IgD-negative memory B cell (primary cell): ENCODE results near the gene TRIM7. TPM values are rescaled to one million over a fixed set of nuclear protein-coding genes. Genes with fewer than 3 reads are reported as not detected.
"Not testable (repeated sequence)": the region's sequence is repeated elsewhere in the genome, so short reads cannot be mapped to it uniquely, and the experiment has no call there.

Source experiments
- H3K27ac Mint-ChIP-seq, 3 donors: one replicate each; pipeline ENCODE4 v1.8.0; 2020 to 2022; ENCODE audit warnings: mild to moderate bottlenecking in 3 of 3, mixed read lengths in 3 of 3, moderate library complexity in 1 of 3
- H3K27me3 Mint-ChIP-seq: one replicate; pipeline ENCODE4 v1.8.0; 2021; ENCODE audit warnings: mixed read lengths
- H3K36me3 Mint-ChIP-seq: one replicate; pipeline ENCODE4 v1.8.0; 2020; ENCODE audit warnings: mild to moderate bottlenecking, mixed read lengths
- H3K4me1 Mint-ChIP-seq, 3 donors: one replicate each; pipeline ENCODE4 v1.8.0; 2020 to 2022; ENCODE audit warnings: mixed read lengths in 3 of 3, mild to moderate bottlenecking in 1 of 3
- H3K4me3 Mint-ChIP-seq, 4 donors: one replicate each; pipeline ENCODE4 v1.8.0; 2020 to 2022; ENCODE audit warnings: mild to moderate bottlenecking in 4 of 4, mixed read lengths in 4 of 4, moderate library complexity in 3 of 4
- H3K9me3 Mint-ChIP-seq, 3 donors: one replicate each; pipeline ENCODE4 v1.8.0; 2020 to 2021; ENCODE audit warnings: mixed read lengths in 3 of 3, mild to moderate bottlenecking in 1 of 3
- polyA plus RNA-seq: library from polyadenylated mRNA; unstranded; fragments of 300-500 nt; fragmentation: Illumina TruSeq; gene quantifications from one replicate; pipeline ENCODE4 v1.2.3, GENCODE V29; 2021

TRIM7 gene
- polyA plus RNA-seq, 1 donor from 2014 or later: 0.71 TPM

GRCh38 chr5:181223058-181223728 lies 18.2 kb upstream of the TRIM7 start, which contains the start of gene TRIM41:
Gene TRIM41 (plus strand): TSS chr5:181223281. CDS start chr5:181224000, 719 bp downstream.
- Mint-ChIP-seq H3K27me3 (peaks cover 2% of the 10 kb centered on the region), H3K9me3 (peaks cover 0 to 6% (median 0%) of the 10 kb centered on the region in 3 donors), H3K4me1 (peaks cover 23 to 31% (median 31%) of the 10 kb centered on the region in 3 donors), H3K36me3 (peaks cover 3% of the 10 kb centered on the region), H3K4me3 (peak within 1 kb of the TSS; percentile 94 to 99 (median 96)), H3K27ac (peak within 1 kb of the TSS; percentile 99 to 100 (median 100))

GRCh38 chr5:181222630-181223057 lies 17.6 kb upstream of the TRIM7 start:
- Mint-ChIP-seq H3K27ac (peak overlapping the region; percentile 99 to 100 (median 100)), H3K27me3 (peaks cover 3% of the 10 kb centered on the region), H3K4me3 (peak overlapping the region; percentile 94 to 99 (median 96)), H3K9me3 (peaks cover 0 to 8% (median 0%) of the 10 kb centered on the region in 3 donors), H3K36me3 (peaks cover 3% of the 10 kb centered on the region), H3K4me1 (peaks cover 28 to 35% (median 33%) of the 10 kb centered on the region in 3 donors)

GRCh38 chr5:181221792-181222629 lies 17.0 kb upstream of the TRIM7 start:
- Mint-ChIP-seq H3K9me3 (peaks cover 0 to 8% (median 0%) of the 10 kb centered on the region in 3 donors), H3K36me3 (peaks cover 3% of the 10 kb centered on the region), H3K4me3 (peak overlapping the region; percentile 94 to 99 (median 96)), H3K27me3 (peaks cover 3% of the 10 kb centered on the region), H3K27ac (peak overlapping the region; percentile 99 to 100 (median 100)), H3K4me1 (peaks cover 29 to 36% (median 33%) of the 10 kb centered on the region in 3 donors)

- peak overlapping the region; percentile 94 to 99 (median 96) for H3K4me3 Mint-ChIP-seq
- H3K27ac Mint-ChIP-seq: peak overlapping the region; percentile 99 to 100 (median 100)
- peaks cover 29 to 36% (median 31%) of the 10 kb centered on the region in 3 donors for H3K4me1 Mint-ChIP-seq
- H3K9me3 Mint-ChIP-seq: peaks cover 0 to 8% (median 0%) of the 10 kb centered on the region in 3 donors
- H3K27me3 Mint-ChIP-seq: peaks cover 3% of the 10 kb centered on the region
- peaks cover 3% of the 10 kb centered on the region for H3K36me3 Mint-ChIP-seq
Observed at GRCh38 chr5:181221105-181221791, 16.3 kb upstream of the TRIM7 start.

- Mint-ChIP-seq H3K4me1 (peaks cover 24 to 30% (median 27%) of the 10 kb centered on the region in 3 donors), H3K4me3 (peak overlapping the region in 3 of 4 donors; percentile 58 to 82 (median 61)), H3K9me3 (peaks cover 0 to 8% (median 0%) of the 10 kb centered on the region in 3 donors), H3K27ac (peak overlapping the region in 2 of 3 donors; percentile 8 to 100), H3K36me3 (peaks cover 1% of the 10 kb centered on the region), H3K27me3 (peaks cover 3% of the 10 kb centered on the region)
Observed at GRCh38 chr5:181220178-181220515, 15.2 kb upstream of the TRIM7 start.

GRCh38 chr5:181219262-181220177 lies 14.5 kb upstream of the TRIM7 start:
- peaks cover 22 to 28% (median 24%) of the 10 kb centered on the region in 3 donors for H3K4me1 Mint-ChIP-seq
- H3K4me3 Mint-ChIP-seq: peak overlapping the region; percentile 58 to 82 (median 70)
- peaks cover 3% of the 10 kb centered on the region for H3K27me3 Mint-ChIP-seq
- peak overlapping the region; percentile 16 to 100 (median 92) for H3K27ac Mint-ChIP-seq
- H3K36me3 Mint-ChIP-seq: peaks cover 1% of the 10 kb centered on the region
- H3K9me3 Mint-ChIP-seq: peaks cover 0 to 8% (median 0%) of the 10 kb centered on the region in 3 donors

- Mint-ChIP-seq H3K36me3 (peaks cover 1% of the 10 kb centered on the region), H3K9me3 (peaks cover 0 to 8% (median 0%) of the 10 kb centered on the region in 3 donors), H3K27ac (peak overlapping the region in 2 of 3 donors; percentile 98 to 99), H3K27me3 (peaks cover 3% of the 10 kb centered on the region), H3K4me1 (peaks cover 18 to 26% (median 20%) of the 10 kb centered on the region in 3 donors), H3K4me3 (peak overlapping the region; percentile 84 to 99 (median 94))
Observed at GRCh38 chr5:181218795-181219124, 13.8 kb upstream of the TRIM7 start.

GRCh38 chr5:181217803-181218062 lies 12.7 kb upstream of the TRIM7 start:
- H3K4me3 Mint-ChIP-seq: peak overlapping the region; percentile 84 to 99 (median 94)
- no peaks in the 10 kb centered on the region for H3K36me3 Mint-ChIP-seq
- H3K4me1 Mint-ChIP-seq: peaks cover 20 to 25% (median 21%) of the 10 kb centered on the region in 3 donors
- peaks cover 3% of the 10 kb centered on the region for H3K27me3 Mint-ChIP-seq
- peaks cover 0 to 8% (median 0%) of the 10 kb centered on the region in 3 donors for H3K9me3 Mint-ChIP-seq
- H3K27ac Mint-ChIP-seq: peak overlapping the region; percentile 98 to 100 (median 99)

GRCh38 chr5:181217111-181217802 lies 12.3 kb upstream of the TRIM7 start:
- Mint-ChIP-seq H3K4me3 (peak overlapping the region; percentile 84 to 99 (median 94)), H3K27me3 (peaks cover 3% of the 10 kb centered on the region), H3K9me3 (peaks cover 0 to 7% (median 0%) of the 10 kb centered on the region in 3 donors), H3K4me1 (peaks cover 18 to 23% (median 19%) of the 10 kb centered on the region in 3 donors), H3K36me3 (no peaks in the 10 kb centered on the region), H3K27ac (peak overlapping the region; percentile 98 to 100 (median 99))

GRCh38 chr5:181215997-181216989 lies 11.3 kb upstream of the TRIM7 start:
- peaks cover 0 to 3% (median 0%) of the 10 kb centered on the region in 3 donors for H3K9me3 Mint-ChIP-seq

GRCh38 chr5:181214249-181214648 lies 9.3 kb upstream of the TRIM7 start:
- Mint-ChIP-seq H3K4me3 (peak overlapping the region in 1 of 4 donors; percentile 36), H3K27ac (peak overlapping the region in 1 of 3 donors; percentile 67), H3K4me1 (peaks cover 10 to 14% (median 12%) of the 10 kb centered on the region in 3 donors)
- H3K9me3 Mint-ChIP-seq, H3K27me3 Mint-ChIP-seq, H3K36me3 Mint-ChIP-seq: not testable (repeated sequence)

More at GRCh38 chr5:181215997-181216989, 11.3 kb upstream of the TRIM7 start:
- H3K27me3 Mint-ChIP-seq: peaks cover 3% of the 10 kb centered on the region
- H3K36me3 Mint-ChIP-seq: no peaks in the 10 kb centered on the region
- H3K4me1 Mint-ChIP-seq: peaks cover 13 to 15% (median 14%) of the 10 kb centered on the region in 3 donors
- H3K4me3 Mint-ChIP-seq: peak overlapping the region; percentile 84 to 99 (median 94)
- H3K27ac Mint-ChIP-seq: peak overlapping the region; percentile 85 to 98 (median 93)

- Mint-ChIP-seq H3K9me3 (peaks cover 0 to 5% (median 0%) of the 10 kb centered on the region in 3 donors), H3K4me1 (peaks cover 9 to 14% (median 9%) of the 10 kb centered on the region in 3 donors), H3K36me3 (no peaks in the 10 kb centered on the region), H3K27ac (no peak overlapping the region), H3K4me3 (peak overlapping the region in 1 of 4 donors; percentile 5), H3K27me3 (no peaks in the 10 kb centered on the region)
Observed at GRCh38 chr5:181212934-181213333, 7.9 kb upstream of the TRIM7 start.
